Hypothalamus (tissue), 51 donors: Measurements from ENCODE around the gene LRRC37A3.
"Not testable (repeated sequence)": the region's sequence is repeated elsewhere in the genome, so short reads cannot be mapped to it uniquely, and the experiment has no call there.

Source experiments
- DNase-seq, 51 donors: peaks; one replicate each; lab custom pipeline; 2025; lab: John Stamatoyannopoulos, UW

LRRC37A3 gene

GRCh38 chr17:64927444-64927843, 8.2 kb upstream of the LRRC37A3 start:
- DNase-seq, result peak in 13 of 51 donors; percentile 5 to 80 (median 50)

GRCh38 chr17:64926430-64926829, 7.2 kb upstream of the LRRC37A3 start:
- DNase-seq, result not testable (repeated sequence)

- DNase-seq, result not testable (repeated sequence)
These were observed 6.0 kb upstream of the LRRC37A3 start for GRCh38 chr17:64925244-64925643.

- DNase-seq, result not testable (repeated sequence)
These were observed 3.8 kb upstream of the LRRC37A3 start for GRCh38 chr17:64923051-64923568.

GRCh38 chr17:64920419-64921172, 1.3 kb upstream of the LRRC37A3 start:
- DNase-seq, result no peak

GRCh38 chr17:64920026-64920418, 744 bp upstream of the LRRC37A3 start:
- DNase-seq, result peak in 9 of 51 donors; percentile 13 to 59 (median 29)

GRCh38 chr17:64918842-64919288, 413 bp downstream of the LRRC37A3 start:
- DNase-seq, result peak in 23 of 51 donors; percentile 6 to 68 (median 38)

- not testable (repeated sequence) for DNase-seq
These were observed 1.7 kb downstream of the LRRC37A3 start for GRCh38 chr17:64917540-64917939.

GRCh38 chr17:64915244-64915643, 4.0 kb downstream of the LRRC37A3 start:
- DNase-seq, result not testable (repeated sequence)

- not testable (repeated sequence) for DNase-seq
These were observed 9.1 kb downstream of the LRRC37A3 start for GRCh38 chr17:64910191-64910514.

- DNase-seq, result not testable (repeated sequence)
These were observed 9.6 kb downstream of the LRRC37A3 start for GRCh38 chr17:64909511-64910190.

- not testable (repeated sequence) for DNase-seq
These were observed 15.2 kb downstream of the LRRC37A3 start for GRCh38 chr17:64904069-64904468.

- not testable (repeated sequence) for DNase-seq
These were observed 22.1 kb downstream of the LRRC37A3 start for GRCh38 chr17:64897136-64897535.

- not testable (repeated sequence) for DNase-seq
These were observed 45.1 kb downstream of the LRRC37A3 start for GRCh38 chr17:64874210-64874609.

- peak in 42 of 51 donors; percentile 1 to 74 (median 26) for DNase-seq
These were observed 71.5 kb downstream of the LRRC37A3 start for GRCh38 chr17:64847504-64848466.

- DNase-seq, result not testable (repeated sequence)
These were observed 72.4 kb downstream of the LRRC37A3 start for GRCh38 chr17:64846892-64847291.

- not testable (repeated sequence) for DNase-seq
These were observed 75.4 kb downstream of the LRRC37A3 start for GRCh38 chr17:64843918-64844317.

GRCh38 chr17:64842900-64843299, 76.4 kb downstream of the LRRC37A3 start:
- DNase-seq, result not testable (repeated sequence)

- DNase-seq, result not testable (repeated sequence)
These were observed 78.3 kb downstream of the LRRC37A3 start for GRCh38 chr17:64840960-64841359.

GRCh38 chr17:64838513-64838912, 80.8 kb downstream of the LRRC37A3 start:
- DNase-seq, result not testable (repeated sequence)
